Measurements from ENCODE around the gene MRPS22.

GRCh38 chr3:139340784-139341183 lies 3.0 kb upstream of the MRPS22 start:
- TF ChIP-seq CTCF (IDR thresholded peaks at IDR 0.05; ENCODE audit: low read depth, low read length, poor library complexity, severe bottlenecking) (no peak), EZH2phosphoT487 (IDR thresholded peaks at IDR 0.05; ENCODE audit: borderline replicate concordance, low read length) (no peak)
